Osteocyte (in vitro differentiated cells): Measurements from ENCODE around the gene ZBTB2. TPM values are rescaled to one million over a fixed set of nuclear protein-coding genes. Genes with fewer than 3 reads are reported as not detected.
"Not testable (repeated sequence)": the region's sequence is repeated elsewhere in the genome, so short reads cannot be mapped to it uniquely, and the experiment has no call there.

Experiments
- DNase-seq: peaks from one replicate; pipeline ENCODE4 v3.0.0; 2021; ENCODE audit warnings: mixed read lengths; ENCODE audit not compliant: unreplicated experiment; ENCODE audit errors: extremely low spot score
- H3K27ac Mint-ChIP-seq: one replicate; pipeline ENCODE4 v1.8.0; 2021; ENCODE audit warnings: mild to moderate bottlenecking, mixed read lengths; ENCODE audit not compliant: unreplicated experiment
- H3K27me3 Mint-ChIP-seq: one replicate; pipeline ENCODE4 v1.8.0; 2021; ENCODE audit warnings: mixed read lengths; ENCODE audit not compliant: unreplicated experiment
- H3K36me3 Mint-ChIP-seq: one replicate; pipeline ENCODE4 v1.8.0; 2021; ENCODE audit warnings: mixed read lengths; ENCODE audit not compliant: unreplicated experiment
- H3K4me1 Mint-ChIP-seq: one replicate; pipeline ENCODE4 v1.8.0; 2021; ENCODE audit warnings: mixed read lengths; ENCODE audit not compliant: unreplicated experiment
- H3K4me3 Mint-ChIP-seq: one replicate; pipeline ENCODE4 v1.8.0; 2021; ENCODE audit warnings: mild to moderate bottlenecking, moderate library complexity, mixed read lengths; ENCODE audit not compliant: unreplicated experiment
- H3K9me3 Mint-ChIP-seq: one replicate; pipeline ENCODE4 v1.8.0; 2021; ENCODE audit warnings: mixed read lengths; ENCODE audit not compliant: unreplicated experiment
- CTCF ChIP-seq: fragments of 200-600 bp; sonication (generic); IDR thresholded peaks from 2 replicates; pipeline ENCODE4 v1.5.0; 2021; ENCODE audit warnings: antibody characterized with exemption, mild to moderate bottlenecking, moderate library complexity
- total RNA-seq: library from RNA; stranded (reverse); gene quantifications from 2 replicates; pipeline ENCODE4 v1.2.1, GENCODE V29; 2021

The ZBTB2 gene
- total RNA-seq, 1 donor from 2014 or later: 12.3 TPM

- no peaks in the 10 kb centered on the region for H3K9me3 Mint-ChIP-seq
- H3K4me3 Mint-ChIP-seq: no peak overlapping the region
Observed at GRCh38 chr6:151349651-151350270, 41.6 kb downstream of the ZBTB2 start.

GRCh38 chr6:151342750-151343149 is 48.6 kb downstream of the ZBTB2 start:
- H3K4me3 Mint-ChIP-seq, H3K9me3 Mint-ChIP-seq, H3K27me3 Mint-ChIP-seq, H3K36me3 Mint-ChIP-seq: not testable (repeated sequence)
- DNase-seq: peak; percentile 19
- H3K27ac Mint-ChIP-seq: peak overlapping the region; percentile 12
- H3K4me1 Mint-ChIP-seq: peaks cover 13% of the 10 kb centered on the region

More at GRCh38 chr6:151349651-151350270, 41.6 kb downstream of the ZBTB2 start:
- H3K4me1 Mint-ChIP-seq: peaks cover 10% of the 10 kb centered on the region
- no peak overlapping the region for H3K27ac Mint-ChIP-seq
- TF ChIP-seq CTCF: no peak
- H3K27me3 Mint-ChIP-seq: no peaks in the 10 kb centered on the region
- DNase-seq: no peak
- no peaks in the 10 kb centered on the region for H3K36me3 Mint-ChIP-seq

- H3K27ac Mint-ChIP-seq: peak overlapping the region; percentile 41
Observed at GRCh38 chr6:151341476-151342195, 49.7 kb downstream of the ZBTB2 start.

GRCh38 chr6:151340219-151340978 is 51.0 kb downstream of the ZBTB2 start:
- Mint-ChIP-seq H3K27ac (peak overlapping the region; percentile 27), H3K36me3 (peaks cover 13% of the 10 kb centered on the region), H3K27me3 (no peaks in the 10 kb centered on the region), H3K4me3 (no peak overlapping the region), H3K9me3 (no peaks in the 10 kb centered on the region), H3K4me1 (peaks cover 4% of the 10 kb centered on the region)
- DNase-seq: no peak
- no peak for TF ChIP-seq CTCF

More at GRCh38 chr6:151341476-151342195, 49.7 kb downstream of the ZBTB2 start:
- no peak for DNase-seq
- H3K4me3 Mint-ChIP-seq: no peak overlapping the region
- H3K27me3 Mint-ChIP-seq: no peaks in the 10 kb centered on the region
- TF ChIP-seq CTCF: no peak
- H3K4me1 Mint-ChIP-seq: peaks cover 11% of the 10 kb centered on the region
- H3K9me3 Mint-ChIP-seq: no peaks in the 10 kb centered on the region
- H3K36me3 Mint-ChIP-seq: peaks cover 12% of the 10 kb centered on the region

- no peak for TF ChIP-seq CTCF
- H3K27ac Mint-ChIP-seq: no peak overlapping the region
Observed at GRCh38 chr6:151339369-151339768, 52.0 kb downstream of the ZBTB2 start.

More at GRCh38 chr6:151339369-151339768, 52.0 kb downstream of the ZBTB2 start:
- Mint-ChIP-seq H3K4me1 (peaks cover 9% of the 10 kb centered on the region), H3K4me3 (no peak overlapping the region), H3K36me3 (peaks cover 13% of the 10 kb centered on the region), H3K27me3 (no peaks in the 10 kb centered on the region), H3K9me3 (no peaks in the 10 kb centered on the region)
- DNase-seq: no peak
